GM18508 (cell line): ENCODE data around the gene ANAPC16.
"Not testable (repeated sequence)": the region's sequence is repeated elsewhere in the genome, so short reads cannot be mapped to it uniquely, and the experiment has no call there.

ENCODE experiments used
- ATAC-seq: cut with Tn5 transposase; IDR thresholded peaks from one replicate; pipeline ENCODE4 v1.9.1; 2021; ENCODE audit warnings: moderate number of reproducible peaks; ENCODE audit not compliant: insufficient read depth, unreplicated experiment

ANAPC16 gene

GRCh38 chr10:72276421-72277339 is 60.9 kb downstream of the ANAPC16 start:
- ATAC-seq = no peak

- no peak for ATAC-seq
Measured at GRCh38 chr10:72277340-72277995, 61.7 kb downstream of the ANAPC16 start.

GRCh38 chr10:72277996-72278667 is 62.3 kb downstream of the ANAPC16 start:
- no peak for ATAC-seq

- no peak for ATAC-seq
Measured at GRCh38 chr10:72278668-72279393, 63.0 kb downstream of the ANAPC16 start.

GRCh38 chr10:72279587-72279986 is 63.8 kb downstream of the ANAPC16 start:
- ATAC-seq = not testable (repeated sequence)

- ATAC-seq = no peak
Measured at GRCh38 chr10:72283131-72283530, 67.3 kb downstream of the ANAPC16 start.
